Mucosa of stomach (tissue), 1 donor: ENCODE data around the gene LRP1B.

ENCODE experiments used
- H3K27me3 ChIP-seq: one replicate; pipeline ENCODE4 v1.7.0; 2013; ENCODE audit warnings: mild to moderate bottlenecking, low read length; ENCODE audit not compliant: control insufficient read depth, insufficient read depth
- H3K36me3 ChIP-seq: one replicate; pipeline ENCODE4 v1.7.0; 2013; ENCODE audit warnings: low read length; ENCODE audit not compliant: control insufficient read depth, insufficient read depth
- H3K4me1 ChIP-seq: one replicate; pipeline ENCODE4 v1.7.0; 2013; ENCODE audit warnings: mild to moderate bottlenecking, low read length; ENCODE audit not compliant: control insufficient read depth, insufficient read depth
- H3K4me3 ChIP-seq: one replicate; pipeline ENCODE4 v1.7.0; 2013; ENCODE audit warnings: low read length
- H3K9ac ChIP-seq: one replicate; pipeline ENCODE4 v1.7.0; 2013; ENCODE audit warnings: mild to moderate bottlenecking, low read length, moderate library complexity
- H3K9me3 ChIP-seq: one replicate; pipeline ENCODE4 v1.7.0; 2013; ENCODE audit warnings: mild to moderate bottlenecking, low read length, moderate library complexity; ENCODE audit not compliant: control insufficient read depth
- donor health status: Pancreatic carcinoma.

The LRP1B gene

DNA sequence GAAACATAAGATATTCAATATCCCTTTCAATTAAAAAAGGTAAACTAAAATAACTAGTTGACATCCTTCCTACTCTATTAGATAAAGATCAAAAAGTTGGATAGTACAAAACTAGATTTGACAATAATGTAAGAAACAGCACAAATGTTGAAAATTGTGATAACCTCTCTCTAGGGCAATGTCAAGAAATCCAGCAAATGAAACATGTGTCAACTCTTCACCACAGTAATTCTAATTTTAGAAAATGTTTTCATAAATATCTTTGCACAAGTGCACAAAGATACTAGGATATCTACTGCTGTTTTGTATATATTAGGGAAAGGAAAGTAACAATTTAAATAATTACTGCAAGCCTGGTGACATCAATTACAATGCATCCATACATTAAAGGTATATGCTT lies 1220.1 kb downstream of the LRP1B start:
- H3K36me3 ChIP-seq: no peaks in the 10 kb centered on the region
- H3K4me3 ChIP-seq: no peak overlapping the region
- H3K9ac ChIP-seq: no peak overlapping the region
- no peaks in the 10 kb centered on the region for H3K4me1 ChIP-seq
- H3K27me3 ChIP-seq: no peaks in the 10 kb centered on the region
- H3K9me3 ChIP-seq: no peaks in the 10 kb centered on the region

DNA sequence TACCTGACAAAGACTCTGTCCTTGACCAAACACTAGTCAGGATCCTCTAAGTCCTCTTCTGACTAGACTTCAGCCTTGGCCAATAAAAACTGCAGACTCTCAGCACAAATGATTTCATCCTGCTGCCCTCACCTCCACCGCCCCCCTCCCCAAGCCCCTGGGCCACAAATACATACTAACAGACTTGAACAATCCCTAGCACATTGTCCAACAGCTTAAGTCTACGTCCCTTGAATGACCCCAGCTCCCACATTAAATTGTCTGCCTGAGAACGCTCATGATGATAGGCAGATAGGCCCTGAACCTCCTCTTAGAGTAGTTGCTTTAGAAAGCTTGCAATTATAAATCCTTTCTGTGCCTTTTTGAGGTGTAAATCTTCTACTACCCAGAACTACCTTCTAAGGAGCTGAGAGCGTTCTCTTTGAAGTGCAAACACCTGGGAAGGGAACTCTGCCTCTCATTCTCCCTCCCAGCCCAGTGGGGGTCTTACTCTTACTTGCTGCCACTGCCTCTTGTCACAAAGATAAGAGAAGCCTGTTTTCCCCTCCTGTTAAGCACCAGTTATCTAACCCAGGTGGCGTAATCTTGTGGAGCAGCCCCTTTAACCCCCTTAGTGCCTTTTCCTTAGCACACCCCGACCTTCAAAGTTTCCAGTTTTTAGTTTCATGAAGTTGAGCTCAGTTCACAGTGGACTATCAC lies 1225.6 kb downstream of the LRP1B start:
- no peaks in the 10 kb centered on the region for H3K27me3 ChIP-seq
- H3K9me3 ChIP-seq: no peaks in the 10 kb centered on the region
- no peak overlapping the region for H3K4me3 ChIP-seq
- H3K4me1 ChIP-seq: no peaks in the 10 kb centered on the region
- H3K9ac ChIP-seq: no peak overlapping the region
- no peaks in the 10 kb centered on the region for H3K36me3 ChIP-seq

DNA sequence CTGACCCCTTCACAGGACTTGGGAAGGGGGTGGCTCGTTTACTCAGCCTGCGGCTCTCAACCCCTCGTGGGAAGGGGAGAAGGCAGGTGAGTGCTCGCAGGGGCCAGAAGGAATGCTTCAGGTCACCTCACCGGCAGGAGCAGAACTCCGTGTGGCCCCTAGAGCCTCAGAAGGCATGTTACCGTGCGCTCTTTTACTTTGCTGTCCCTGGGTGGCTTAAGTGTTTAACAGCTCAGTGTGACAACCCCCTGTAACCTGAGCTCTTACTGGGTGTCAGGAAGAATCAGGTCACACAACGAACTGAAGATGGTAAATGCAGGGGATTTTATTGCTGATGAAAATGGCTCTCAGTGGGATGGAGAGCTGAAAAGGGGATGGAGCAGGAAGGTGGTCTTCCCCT lies 1235.4 kb downstream of the LRP1B start:
- H3K4me3 ChIP-seq: no peak overlapping the region
- H3K9me3 ChIP-seq: no peaks in the 10 kb centered on the region
- H3K27me3 ChIP-seq: no peaks in the 10 kb centered on the region
- no peaks in the 10 kb centered on the region for H3K36me3 ChIP-seq
- H3K9ac ChIP-seq: no peak overlapping the region
- no peaks in the 10 kb centered on the region for H3K4me1 ChIP-seq

DNA sequence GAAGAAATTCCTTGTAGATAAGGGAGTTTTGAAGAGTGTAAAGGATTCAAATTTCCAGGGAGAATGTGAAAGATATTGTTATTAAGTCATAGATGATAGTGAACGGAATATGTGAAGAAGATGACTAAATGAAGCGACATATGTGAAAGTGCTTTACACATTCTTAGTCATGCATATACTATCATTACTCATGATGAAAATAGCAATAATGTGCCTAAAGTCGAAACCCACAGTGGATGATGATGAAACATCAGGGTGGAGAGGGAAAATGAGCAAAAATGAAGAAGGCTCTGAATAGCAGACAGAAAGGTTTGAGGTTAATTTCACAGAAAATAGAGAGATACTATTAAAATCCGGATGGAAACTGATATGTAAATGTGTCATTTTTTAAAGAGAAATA lies 1237.1 kb downstream of the LRP1B start:
- H3K9me3 ChIP-seq: no peaks in the 10 kb centered on the region
- no peaks in the 10 kb centered on the region for H3K27me3 ChIP-seq
- no peak overlapping the region for H3K4me3 ChIP-seq
- H3K36me3 ChIP-seq: no peaks in the 10 kb centered on the region
- H3K4me1 ChIP-seq: no peaks in the 10 kb centered on the region
- H3K9ac ChIP-seq: no peak overlapping the region

DNA sequence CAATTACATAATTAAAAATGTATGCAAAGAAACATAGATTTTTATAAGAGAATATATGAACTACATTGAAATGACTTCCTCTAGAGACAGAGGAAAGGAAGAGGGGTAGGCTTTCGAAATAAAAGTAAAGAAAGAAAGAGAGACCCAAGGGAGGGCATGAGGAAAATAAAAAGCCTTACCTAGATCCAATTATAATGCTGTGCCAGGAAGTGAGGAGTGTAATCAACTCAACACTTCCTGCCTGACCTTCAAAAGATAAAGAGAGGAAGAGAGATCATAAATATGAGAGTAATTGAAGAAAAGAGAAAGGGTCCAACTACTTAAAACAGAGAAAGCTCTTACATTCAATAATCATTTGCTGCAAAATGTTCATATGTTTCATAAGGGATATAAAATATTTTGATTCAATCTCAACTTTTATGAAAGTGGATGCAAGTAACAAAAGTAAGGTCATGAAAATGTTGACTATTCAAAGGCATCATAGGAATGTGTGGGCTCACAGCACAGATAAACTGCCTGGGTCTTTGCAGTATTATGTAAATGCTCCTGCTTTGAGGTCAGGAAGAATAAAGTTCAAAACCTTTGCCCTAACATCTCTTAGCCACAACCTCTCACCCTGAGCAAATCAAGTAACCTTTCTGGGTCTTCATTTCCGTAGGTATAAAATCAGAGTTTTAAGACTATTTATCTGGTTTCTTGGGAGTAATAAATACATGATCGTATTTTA lies 1237.7 kb downstream of the LRP1B start:
- H3K9me3 ChIP-seq: no peaks in the 10 kb centered on the region
- H3K9ac ChIP-seq: no peak overlapping the region
- H3K4me3 ChIP-seq: no peak overlapping the region
- no peaks in the 10 kb centered on the region for H3K27me3 ChIP-seq
- H3K4me1 ChIP-seq: no peaks in the 10 kb centered on the region
- no peaks in the 10 kb centered on the region for H3K36me3 ChIP-seq

DNA sequence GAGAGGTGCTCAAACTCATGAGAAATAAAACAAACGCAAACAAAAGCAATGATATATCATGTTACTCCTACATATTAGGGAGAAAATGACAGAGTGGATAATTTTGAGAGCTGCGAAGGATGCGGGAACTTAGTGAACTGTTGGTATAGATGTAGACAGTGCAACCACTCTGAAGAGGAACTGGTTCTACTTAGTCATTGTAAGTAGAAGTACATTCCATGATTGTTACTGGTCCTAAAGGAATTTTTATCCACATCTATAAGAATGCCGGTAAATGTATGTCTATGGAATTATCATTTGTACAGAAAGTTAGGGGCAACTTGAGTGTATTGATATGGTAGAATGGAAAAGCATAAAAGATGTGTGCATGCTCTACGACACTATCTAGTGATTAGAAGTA lies 1238.4 kb downstream of the LRP1B start:
- H3K36me3 ChIP-seq: no peaks in the 10 kb centered on the region
- H3K4me3 ChIP-seq: no peak overlapping the region
- H3K27me3 ChIP-seq: no peaks in the 10 kb centered on the region
- no peaks in the 10 kb centered on the region for H3K9me3 ChIP-seq
- H3K9ac ChIP-seq: no peak overlapping the region
- H3K4me1 ChIP-seq: no peaks in the 10 kb centered on the region

DNA sequence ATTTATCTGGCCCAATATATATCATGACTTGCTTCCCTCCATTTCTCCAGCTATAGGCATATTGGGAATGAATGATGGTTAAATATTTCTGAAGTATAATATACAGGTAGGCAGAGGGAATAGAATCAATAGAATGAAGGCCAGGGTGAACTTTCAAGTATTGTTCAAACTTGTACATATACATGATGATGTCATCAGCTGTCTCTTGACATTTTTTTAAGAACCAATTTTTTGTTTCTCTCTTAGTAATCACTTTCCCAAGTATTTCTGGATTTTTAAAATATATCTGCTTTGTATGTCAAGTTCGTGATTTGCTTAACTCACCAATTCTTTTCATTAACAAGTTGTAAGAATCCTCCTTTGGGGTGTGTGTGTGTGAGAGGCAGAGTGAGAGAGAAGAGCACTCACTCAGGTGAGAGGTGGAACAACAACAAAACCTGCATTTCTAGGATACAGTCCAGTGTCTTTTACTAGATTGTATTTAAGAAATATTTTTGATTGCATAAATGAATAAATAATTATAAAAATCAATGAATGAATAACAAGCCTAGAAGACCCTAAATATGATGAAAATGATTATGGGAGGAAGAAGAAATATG lies 1239.1 kb downstream of the LRP1B start:
- Histone ChIP-seq H3K4me1 (no peaks in the 10 kb centered on the region), H3K27me3 (no peaks in the 10 kb centered on the region), H3K9me3 (no peaks in the 10 kb centered on the region), H3K9ac (no peak overlapping the region), H3K4me3 (no peak overlapping the region), H3K36me3 (no peaks in the 10 kb centered on the region)

DNA sequence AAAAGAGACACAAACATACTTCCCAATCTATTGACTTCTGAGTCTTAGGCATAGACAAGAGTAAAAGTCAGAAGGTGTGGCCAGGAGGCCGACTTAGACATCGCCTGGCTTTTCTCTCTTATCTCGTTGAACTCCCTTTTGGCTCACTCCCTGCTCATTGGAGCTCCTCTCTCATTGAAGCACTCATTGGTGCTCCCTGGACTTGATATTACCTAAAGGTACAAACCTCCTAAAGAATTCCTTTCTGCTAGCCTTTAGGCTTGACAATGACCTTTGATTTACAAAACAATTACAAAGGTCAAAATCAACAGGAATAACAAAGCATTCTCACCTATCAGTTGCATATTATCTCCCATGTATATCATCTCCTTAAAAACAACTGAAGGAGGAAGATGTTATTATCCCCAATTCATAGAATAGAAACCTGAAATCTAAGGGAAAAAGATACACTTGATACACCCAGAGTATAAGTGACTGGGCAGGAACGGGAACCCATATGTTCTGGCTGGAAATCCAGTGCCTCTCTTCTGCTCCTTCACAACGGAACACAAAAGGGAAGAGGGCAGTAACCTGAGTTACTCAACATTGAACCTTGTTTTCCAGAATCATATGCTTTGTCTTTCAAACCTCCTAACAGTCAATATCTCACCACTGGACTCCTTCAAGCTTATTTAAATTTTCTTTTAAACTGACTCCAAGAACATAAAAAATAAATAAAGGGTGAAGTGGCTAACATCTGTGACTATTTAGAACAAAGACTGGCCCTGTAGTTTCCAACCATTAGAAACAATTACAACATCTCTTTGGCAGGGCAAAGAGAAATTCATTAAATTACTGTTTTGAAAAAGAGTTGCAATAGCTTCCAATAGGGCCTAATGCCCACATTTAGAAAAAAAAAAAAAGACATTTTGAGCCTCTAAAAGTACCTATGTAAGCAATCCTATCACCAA lies 1247.9 kb downstream of the LRP1B start:
- no peak overlapping the region for H3K9ac ChIP-seq
- no peaks in the 10 kb centered on the region for H3K4me1 ChIP-seq
- H3K9me3 ChIP-seq: no peaks in the 10 kb centered on the region
- H3K36me3 ChIP-seq: no peaks in the 10 kb centered on the region
- no peaks in the 10 kb centered on the region for H3K27me3 ChIP-seq
- no peak overlapping the region for H3K4me3 ChIP-seq

DNA sequence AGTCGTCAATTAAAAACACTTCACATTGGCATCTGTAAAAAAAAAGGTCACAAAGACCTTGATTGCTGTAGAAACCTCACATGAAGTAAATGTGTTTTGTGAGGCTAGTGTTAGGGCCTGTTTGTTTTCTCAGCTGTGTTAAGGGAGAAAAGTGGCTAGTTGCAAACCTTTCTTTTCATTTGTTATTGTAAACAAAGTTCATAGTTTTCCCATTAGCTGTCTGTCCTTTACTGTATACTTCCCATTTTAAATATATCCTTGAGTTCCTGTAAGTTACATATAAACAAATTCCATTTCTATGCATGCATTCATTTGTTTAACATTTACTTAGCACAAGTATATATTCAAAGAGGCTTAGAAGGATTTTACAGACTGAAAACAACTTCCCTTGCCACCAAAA lies 1250.2 kb downstream of the LRP1B start:
- Histone ChIP-seq H3K36me3 (no peaks in the 10 kb centered on the region), H3K27me3 (no peaks in the 10 kb centered on the region), H3K4me1 (no peaks in the 10 kb centered on the region), H3K4me3 (no peak overlapping the region), H3K9ac (no peak overlapping the region), H3K9me3 (no peaks in the 10 kb centered on the region)

DNA sequence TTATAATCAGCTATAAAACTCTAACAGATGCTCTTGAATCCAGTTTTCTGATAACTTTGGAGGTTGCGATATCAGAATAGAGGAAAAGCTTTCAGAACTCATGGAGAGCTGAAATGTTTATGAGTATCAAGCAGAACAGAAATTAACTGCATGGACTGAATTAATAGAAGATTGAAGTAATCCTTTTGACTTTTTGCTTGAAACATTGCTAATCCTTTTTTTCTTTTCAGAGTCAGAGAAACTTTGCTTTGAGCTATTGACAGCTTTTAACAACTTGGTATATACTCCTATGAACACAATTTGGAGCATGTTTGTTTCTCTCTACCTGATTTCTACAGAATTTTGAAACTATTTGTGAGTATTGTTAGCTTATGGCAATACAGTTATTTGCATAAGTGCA lies 1254.8 kb downstream of the LRP1B start:
- no peak overlapping the region for H3K4me3 ChIP-seq
- H3K36me3 ChIP-seq: no peaks in the 10 kb centered on the region
- H3K4me1 ChIP-seq: no peaks in the 10 kb centered on the region
- H3K27me3 ChIP-seq: no peaks in the 10 kb centered on the region
- H3K9me3 ChIP-seq: no peaks in the 10 kb centered on the region
- no peak overlapping the region for H3K9ac ChIP-seq

DNA sequence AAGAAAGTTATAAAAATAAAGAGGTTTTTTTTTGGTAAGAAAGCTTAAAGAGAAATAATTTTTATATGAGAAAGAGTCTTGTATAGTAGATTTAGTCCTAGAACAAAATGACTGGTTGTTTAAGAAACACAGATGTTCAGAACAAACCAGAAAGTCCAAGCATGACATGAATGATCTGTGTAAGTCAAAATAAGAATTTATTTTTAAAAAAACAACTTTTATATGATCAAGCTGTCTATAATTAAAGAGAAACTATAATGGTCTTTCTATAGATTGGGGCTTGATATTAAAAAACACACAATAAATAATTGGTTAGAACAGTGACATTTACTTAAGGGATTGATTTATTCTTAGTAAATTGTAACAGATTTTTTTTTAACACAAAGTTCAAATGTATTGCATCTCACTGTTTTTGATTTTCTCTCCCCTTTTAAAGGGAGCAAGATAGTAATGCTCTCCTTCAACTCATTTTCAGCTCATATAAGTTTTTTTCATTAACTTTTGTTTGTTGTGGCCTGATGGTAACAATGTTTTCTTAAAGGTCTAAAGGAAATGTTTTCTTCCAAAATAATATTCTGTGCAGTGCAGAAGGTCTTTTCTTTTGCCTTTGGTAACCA lies 1256.8 kb downstream of the LRP1B start:
- H3K9ac ChIP-seq: no peak overlapping the region
- no peak overlapping the region for H3K4me3 ChIP-seq
- no peaks in the 10 kb centered on the region for H3K4me1 ChIP-seq
- H3K9me3 ChIP-seq: no peaks in the 10 kb centered on the region
- H3K27me3 ChIP-seq: no peaks in the 10 kb centered on the region
- no peaks in the 10 kb centered on the region for H3K36me3 ChIP-seq
